Panc1 (cell line): Measurements from ENCODE around the gene OSBPL8. TPM values are rescaled to one million over a fixed set of nuclear protein-coding genes. Genes with fewer than 3 reads are reported as not detected.

ENCODE experiments used
- ATAC-seq: fragments of 200-7000 bp; cut with Tn5 transposase; 2 replicates; pipeline ENCODE4 v1.9.1; 2020; ENCODE audit warnings: mild to moderate bottlenecking, moderate library complexity
- BruUV-seq: library from RNA; stranded (reverse); fragments of 400-500 nt; replicated peaks from 2 replicates; lab custom pipeline; 2021; lab: Mats Ljungman, UMichigan
- CTCF ChIA-PET: fragments of 300-600 bp; sonication (Branson Sonifier 250); formaldehyde crosslinking; loops from one replicate; lab custom pipeline; 2022; ENCODE audit warnings: antibody characterized with exemption; lab: Charles Lee
- POLR2A ChIA-PET: fragments of 300-600 bp; sonication (Branson Sonifier 250); formaldehyde crosslinking; loops from one replicate; lab custom pipeline; 2022; ENCODE audit warnings: antibody characterized with exemption; lab: Charles Lee
- DNase-seq: peaks from one replicate; pipeline ENCODE4 v3.0.0-alpha.2; 2010; ENCODE audit warnings: low read depth, low spot score
- H3K27ac ChIP-seq: 2 replicates; pipeline ENCODE4 v1.5.1; 2011; ENCODE audit warnings: mild to moderate bottlenecking, low read length, inconsistent platforms
- H3K27me3 ChIP-seq: fragments of 200-500 bp; sonication (Bioruptor generic); 2 replicates; pipeline ENCODE4 v1.6.0; 2014; ENCODE audit warnings: low read length, inconsistent platforms; ENCODE audit not compliant: control insufficient read depth, insufficient read depth
- H3K36me3 ChIP-seq: fragments of 200-500 bp; sonication (Bioruptor generic); 2 replicates; pipeline ENCODE4 v1.5.1; 2014; ENCODE audit warnings: inconsistent platforms, mild to moderate bottlenecking, low read length, moderate library complexity; ENCODE audit not compliant: control insufficient read depth, insufficient read depth
- H3K4me1 ChIP-seq: 2 replicates; pipeline ENCODE4 v1.5.1; 2011; ENCODE audit warnings: inconsistent platforms, mild to moderate bottlenecking, low read length, moderate library complexity; ENCODE audit not compliant: control insufficient read depth, insufficient read depth
- H3K4me3 ChIP-seq, 2 experiments: 2 replicates each; pipeline ENCODE4 v1.5.1; 2011 to 2012; ENCODE audit warnings: low read depth in 2 of 2, low read length in 2 of 2, mild to moderate bottlenecking in 2 of 2, inconsistent platforms in 1 of 2, moderate library complexity in 1 of 2
- H3K9me3 ChIP-seq: fragments of 200-500 bp; sonication (Bioruptor generic); 2 replicates; pipeline ENCODE4 v1.5.1; 2014; ENCODE audit warnings: low read depth, mild to moderate bottlenecking, inconsistent platforms, low read length, moderate library complexity; ENCODE audit not compliant: control insufficient read depth, insufficient read depth
- CTCF ChIP-seq: fragments of 450-650 bp; IDR thresholded peaks from 2 replicates; pipeline ENCODE4 v1.5.1; 2017; ENCODE audit warnings: mild to moderate bottlenecking
- POLR2AphosphoS5 ChIP-seq: IDR thresholded peaks from 2 replicates; pipeline ENCODE4 v1.6.1; 2012; ENCODE audit warnings: mild to moderate bottlenecking, low read depth, low read length, moderate library complexity
- REST ChIP-seq, 2 experiments: IDR thresholded peaks; 2 replicates each; pipeline ENCODE4 v1.6.1; 2011 to 2012; ENCODE audit warnings: low read depth in 2 of 2, control low read depth in 1 of 2, low read length in 1 of 2, mild to moderate bottlenecking in 1 of 2, moderate library complexity in 1 of 2; ENCODE audit not compliant: insufficient read depth in 1 of 2
- SIN3A ChIP-seq: IDR thresholded peaks from 2 replicates; pipeline ENCODE4 v1.6.1; 2012; ENCODE audit warnings: low read depth, mild to moderate bottlenecking, low read length, moderate library complexity, borderline replicate concordance; ENCODE audit not compliant: insufficient read depth
- TCF7L2 ChIP-seq: IDR thresholded peaks from 2 replicates; pipeline ENCODE4 v1.6.1; 2011; ENCODE audit warnings: mild to moderate bottlenecking, low read depth, low read length, inconsistent platforms
- in situ Hi-C: cut with HindIII; loops from 2 replicates; pipeline ENCODE4 v1.10.0; 2016; ENCODE audit warnings: low sequenced_read_pairs, low pct_unique_long_range_greater_than_20kb
- intact Hi-C: fragments of 100-400 bp; cut with micrococcal nuclease; formaldehyde crosslinking; loops from one replicate; pipeline ENCODE4 v1.10.0; 2022; ENCODE audit not compliant: unreplicated experiment
- total RNA-seq: library from RNA; stranded (reverse); gene quantifications from one replicate; pipeline ENCODE4 v1.2.1, GENCODE V29; 2021; ENCODE audit not compliant: unreplicated experiment

The OSBPL8 gene
- total RNA-seq, 1 experiment from 2014 or later: 76.9 TPM

- CTCF ChIA-PET: no interaction called here
- ATAC-seq: no peak
Observed at GRCh38 chr12:76551482-76551888, 8.1 kb downstream of the OSBPL8 start.

GRCh38 chr12:76549131-76549530 is 10.4 kb downstream of the OSBPL8 start:
- no peaks in the 10 kb centered on the region for H3K36me3 ChIP-seq
- in situ Hi-C loops: no loop called here
- no peaks in the 10 kb centered on the region for H3K27me3 ChIP-seq
- ATAC-seq (no peak), DNase-seq (no peak)
- POLR2A ChIA-PET: no interaction called here
- no TSS peak for BruUV-seq
- CTCF ChIA-PET: no interaction called here
- intact Hi-C loops: no loop called here
- no peak overlapping the region for H3K4me3 ChIP-seq
- TF ChIP-seq REST (IDR thresholded peaks at IDR 0.05; ENCODE audit: insufficient read depth in 1 of 2, low read depth in 2 of 2, low read length in 1 of 2): no peak
- no peak for TF ChIP-seq TCF7L2
- TF ChIP-seq SIN3A: no peak
- TF ChIP-seq CTCF: no peak
- no peak for TF ChIP-seq POLR2AphosphoS5
- H3K27ac ChIP-seq: no peak overlapping the region
- H3K4me1 ChIP-seq: peaks cover 16% of the 10 kb centered on the region
- no peaks in the 10 kb centered on the region for H3K9me3 ChIP-seq

More at GRCh38 chr12:76551482-76551888, 8.1 kb downstream of the OSBPL8 start:
- Histone ChIP-seq H3K4me3 (no peak overlapping the region), H3K27me3 (no peaks in the 10 kb centered on the region), H3K27ac (no peak overlapping the region), H3K4me1 (peaks cover 19% of the 10 kb centered on the region), H3K36me3 (no peaks in the 10 kb centered on the region), H3K9me3 (no peaks in the 10 kb centered on the region)
- POLR2A ChIA-PET: no interaction called here
- intact Hi-C loops: no loop called here
- in situ Hi-C loops: no loop called here
- TF ChIP-seq REST (IDR thresholded peaks at IDR 0.05; ENCODE audit: insufficient read depth in 1 of 2, low read depth in 2 of 2, low read length in 1 of 2) (no peak), POLR2AphosphoS5 (no peak), SIN3A (no peak), CTCF (no peak), TCF7L2 (no peak)
- DNase-seq: no peak
- no TSS peak for BruUV-seq
